Endodermal cell (in vitro differentiated cells): ENCODE results near the gene MAB21L1. TPM values are rescaled to one million over a fixed set of nuclear protein-coding genes. Genes with fewer than 3 reads are reported as not detected.

Experiments
- DNase-seq: peaks from one replicate; pipeline ENCODE4 v3.0.0-alpha.2; 2017
- H3K27ac ChIP-seq: 2 replicates; pipeline ENCODE4 v1.5.1; 2013; ENCODE audit warnings: mild to moderate bottlenecking, low read depth, low read length, moderate library complexity
- H3K27me3 ChIP-seq: 2 replicates; pipeline ENCODE4 v1.6.1; 2013; ENCODE audit warnings: mild to moderate bottlenecking, low read length, moderate library complexity; ENCODE audit not compliant: insufficient read depth, control insufficient read depth, poor library complexity, severe bottlenecking
- H3K36me3 ChIP-seq: 2 replicates; pipeline ENCODE4 v1.7.0; 2013; ENCODE audit warnings: mild to moderate bottlenecking, low read length, moderate library complexity; ENCODE audit not compliant: control insufficient read depth, insufficient read depth
- H3K4me1 ChIP-seq: one replicate; pipeline ENCODE4 v1.7.0; 2013; ENCODE audit warnings: low read length; ENCODE audit not compliant: control insufficient read depth, insufficient read depth
- H3K4me3 ChIP-seq: 2 replicates; pipeline ENCODE4 v1.5.1; 2013; ENCODE audit warnings: mild to moderate bottlenecking, low read length, moderate library complexity
- H3K9ac ChIP-seq: 2 replicates; pipeline ENCODE4 v1.6.1; 2013; ENCODE audit warnings: mild to moderate bottlenecking, low read length, moderate library complexity; ENCODE audit not compliant: poor library complexity, severe bottlenecking; ENCODE audit errors: extremely low read depth
- H3K9me3 ChIP-seq: 2 replicates; pipeline ENCODE4 v1.6.1; 2013; ENCODE audit warnings: mild to moderate bottlenecking, low read length, moderate library complexity; ENCODE audit not compliant: control insufficient read depth
- H3K27ac Mint-ChIP-seq: 2 replicates; pipeline ENCODE4 v1.8.0; 2020; ENCODE audit warnings: mixed read lengths
- H3K27me3 Mint-ChIP-seq: 2 replicates; pipeline ENCODE4 v1.8.0; 2021; ENCODE audit warnings: mild to moderate bottlenecking, mixed read lengths; ENCODE audit not compliant: insufficient read depth
- H3K36me3 Mint-ChIP-seq: 2 replicates; pipeline ENCODE4 v1.8.0; 2020; ENCODE audit warnings: low read depth, mixed read lengths
- H3K4me1 Mint-ChIP-seq: 2 replicates; pipeline ENCODE4 v1.8.0; 2020; ENCODE audit warnings: mixed read lengths
- H3K4me3 Mint-ChIP-seq: 2 replicates; pipeline ENCODE4 v1.8.0; 2020; ENCODE audit warnings: mild to moderate bottlenecking, moderate library complexity, mixed read lengths
- H3K9me3 Mint-ChIP-seq: 2 replicates; pipeline ENCODE4 v1.8.0; 2020; ENCODE audit warnings: mild to moderate bottlenecking, mixed read lengths
- WGBS, 2 experiments: methylation state at CpG; one replicate each; pipeline versions ENCODE4 v1.1.5 to v1.1.7; 2013; ENCODE audit warnings: missing lambda C conversion rate in 2 of 2, mixed read lengths in 1 of 2; ENCODE audit not compliant: insufficient coverage in 1 of 2, insufficient read length in 1 of 2; 5-methylcytosine and 5-hydroxymethylcytosine counted together
- total RNA-seq, 2 donors: library from RNA; stranded (reverse); fragmentation: NEBNext Ultra II Directional in 1 of 2; extraction: Animal tissue kit (Norgen Biotek cat#: 25700) in 1 of 2; gene quantifications; 2 replicates in 1 of 2; 3 replicates in 1 of 2; pipeline ENCODE4 v1.2.1, GENCODE V29; 2021
- TF ChIP-seq, protein P1 (sequence below): fragments of 200-600 bp; sonication (generic); conservative IDR thresholded peaks from 2 replicates; pipeline ENCODE4 v1.5.0; 2021; ENCODE audit warnings: antibody characterized with exemption, mild to moderate bottlenecking

The MAB21L1 gene
- total RNA-seq, 2 donors from 2014 or later = 0.09 TPM; not detected in 1

DNA sequence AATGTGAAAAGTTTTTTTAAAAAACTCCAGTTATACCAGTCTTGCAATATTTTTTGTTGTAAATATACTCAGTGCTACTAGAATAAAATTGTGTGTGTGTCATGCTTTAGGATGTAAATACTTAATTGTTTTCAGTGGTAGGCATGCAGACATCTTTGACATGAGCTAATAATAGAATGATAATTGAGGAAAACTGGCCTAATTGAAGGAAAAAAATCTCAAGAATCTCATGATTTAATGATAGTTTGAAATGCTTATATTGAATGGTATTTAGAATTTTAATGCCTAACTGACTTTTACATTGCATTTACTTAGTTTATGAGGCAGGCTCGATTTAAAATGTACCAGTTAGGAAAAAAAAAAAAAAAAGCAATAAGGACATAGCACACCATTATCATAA is 3.2 kb upstream of the MAB21L1 start:
- Mint-ChIP-seq H3K9me3 (no peaks in the 10 kb centered on the region), H3K27me3 (peaks cover 63% of the 10 kb centered on the region), H3K36me3 (no peaks in the 10 kb centered on the region), H3K4me1 (peaks cover 40% of the 10 kb centered on the region), H3K4me3 (no peak overlapping the region), H3K27ac (no peak overlapping the region)
- Histone ChIP-seq H3K27ac (no peak overlapping the region), H3K4me3 (no peak overlapping the region), H3K36me3 (no peaks in the 10 kb centered on the region), H3K9me3 (no peaks in the 10 kb centered on the region), H3K4me1 (no peaks in the 10 kb centered on the region), H3K27me3 (peaks cover 71% of the 10 kb centered on the region), H3K9ac (no peak overlapping the region)
- no peak for DNase-seq
- no CpG with 5 or more reads among the region's 1 CpG for WGBS, 2 experiments
- TF ChIP-seq, protein P1, sequence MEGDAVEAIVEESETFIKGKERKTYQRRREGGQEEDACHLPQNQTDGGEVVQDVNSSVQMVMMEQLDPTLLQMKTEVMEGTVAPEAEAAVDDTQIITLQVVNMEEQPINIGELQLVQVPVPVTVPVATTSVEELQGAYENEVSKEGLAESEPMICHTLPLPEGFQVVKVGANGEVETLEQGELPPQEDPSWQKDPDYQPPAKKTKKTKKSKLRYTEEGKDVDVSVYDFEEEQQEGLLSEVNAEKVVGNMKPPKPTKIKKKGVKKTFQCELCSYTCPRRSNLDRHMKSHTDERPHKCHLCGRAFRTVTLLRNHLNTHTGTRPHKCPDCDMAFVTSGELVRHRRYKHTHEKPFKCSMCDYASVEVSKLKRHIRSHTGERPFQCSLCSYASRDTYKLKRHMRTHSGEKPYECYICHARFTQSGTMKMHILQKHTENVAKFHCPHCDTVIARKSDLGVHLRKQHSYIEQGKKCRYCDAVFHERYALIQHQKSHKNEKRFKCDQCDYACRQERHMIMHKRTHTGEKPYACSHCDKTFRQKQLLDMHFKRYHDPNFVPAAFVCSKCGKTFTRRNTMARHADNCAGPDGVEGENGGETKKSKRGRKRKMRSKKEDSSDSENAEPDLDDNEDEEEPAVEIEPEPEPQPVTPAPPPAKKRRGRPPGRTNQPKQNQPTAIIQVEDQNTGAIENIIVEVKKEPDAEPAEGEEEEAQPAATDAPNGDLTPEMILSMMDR = no peak

- peaks cover 68% of the 10 kb centered on the region for H3K27me3 Mint-ChIP-seq
- no peaks in the 10 kb centered on the region for H3K36me3 ChIP-seq
- no peak overlapping the region for H3K27ac ChIP-seq
- H3K4me1 ChIP-seq = no peaks in the 10 kb centered on the region
- H3K27me3 ChIP-seq = peaks cover 77% of the 10 kb centered on the region
- WGBS, 2 experiments = 10 to 22% methylated on average over 10 to 14 of the region's 14 CpGs
- no peaks in the 10 kb centered on the region for H3K9me3 ChIP-seq
- DNase-seq = peak; percentile 69
- no peak overlapping the region for H3K9ac ChIP-seq
- TF ChIP-seq, protein P1 = no peak
- peaks cover 43% of the 10 kb centered on the region for H3K4me1 Mint-ChIP-seq
- peak overlapping the region; percentile 53 for H3K4me3 Mint-ChIP-seq
- H3K9me3 Mint-ChIP-seq = no peaks in the 10 kb centered on the region
- no peaks in the 10 kb centered on the region for H3K36me3 Mint-ChIP-seq
- peak overlapping the region; percentile 69 for H3K4me3 ChIP-seq
- no peak overlapping the region for H3K27ac Mint-ChIP-seq
Observed at GRCh38 chr13:35479038-35479492, 2.6 kb upstream of the MAB21L1 start.

DNA sequence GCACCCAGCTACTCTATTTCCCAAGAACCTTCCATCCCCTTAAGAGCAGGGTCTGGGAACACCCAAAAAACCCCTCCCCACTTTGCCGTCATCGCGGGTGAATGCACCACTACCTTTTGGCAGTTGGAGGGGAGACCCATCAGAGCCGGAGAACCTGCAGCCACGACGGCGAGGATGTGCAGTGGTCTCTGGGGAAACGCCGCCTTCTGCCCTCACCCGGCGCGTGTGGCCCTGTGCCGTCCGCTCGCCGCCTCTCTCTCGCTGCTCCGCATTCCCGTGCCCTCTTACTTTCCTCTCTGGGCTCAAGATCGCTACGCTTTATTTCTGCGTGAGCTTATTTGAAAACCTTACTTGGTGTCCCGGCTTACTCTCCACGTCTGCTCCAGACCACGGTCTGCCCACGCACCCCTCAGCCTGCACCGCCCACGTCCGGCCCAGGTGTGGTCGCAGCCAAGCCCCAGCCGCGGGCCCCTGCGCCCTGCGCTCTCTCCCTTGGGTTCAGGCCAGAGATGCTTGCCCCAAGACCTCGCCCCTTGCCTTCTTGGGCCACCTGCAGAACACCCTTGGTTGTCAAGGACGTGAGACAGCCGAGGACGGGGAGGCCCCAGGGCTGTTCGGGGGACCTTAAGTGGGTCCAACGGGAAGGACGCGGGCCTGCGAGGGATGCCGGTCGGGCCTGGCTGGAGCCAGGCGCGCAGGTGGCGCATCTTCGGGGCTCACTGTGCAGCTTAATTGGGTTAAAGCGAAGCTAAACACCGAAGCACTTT is 2.0 kb upstream of the MAB21L1 start:
- DNase-seq = peak; percentile 78
- H3K36me3 ChIP-seq = no peaks in the 10 kb centered on the region
- Mint-ChIP-seq H3K9me3 (no peaks in the 10 kb centered on the region), H3K27ac (no peak overlapping the region), H3K36me3 (no peaks in the 10 kb centered on the region), H3K4me1 (peaks cover 43% of the 10 kb centered on the region), H3K27me3 (peaks cover 75% of the 10 kb centered on the region), H3K4me3 (peak overlapping the region; percentile 53)
- no peaks in the 10 kb centered on the region for H3K9me3 ChIP-seq
- H3K4me3 ChIP-seq = peak overlapping the region; percentile 69
- H3K27me3 ChIP-seq = peaks cover 83% of the 10 kb centered on the region
- no peaks in the 10 kb centered on the region for H3K4me1 ChIP-seq
- H3K27ac ChIP-seq = no peak overlapping the region
- TF ChIP-seq, protein P1 = no peak
- H3K9ac ChIP-seq = no peak overlapping the region
- WGBS, 2 experiments = 4 to 5% methylated on average over 18 to 51 of the region's 51 CpGs
